K562 (cell line): ENCODE data around the gene RAI1. TPM values are rescaled to one million over a fixed set of nuclear protein-coding genes. Genes with fewer than 3 reads are reported as not detected.

Experiments
- C11orf30 ChIP-seq: fragments of 450-650 bp; IDR thresholded peaks from 2 replicates; pipeline ENCODE4 v1.6.1; 2016; ENCODE audit warnings: low read depth, mild to moderate bottlenecking
- CEBPB ChIP-seq: fragments of 450-650 bp; IDR thresholded peaks from 2 replicates; pipeline ENCODE4 v1.6.1; 2016; ENCODE audit warnings: missing genetic modification characterization, missing compliant biosample characterization
- CLOCK ChIP-seq: fragments of 250-450 bp; sonication (Bioruptor Pico); IDR thresholded peaks from 2 replicates; pipeline ENCODE4 v1.4.0; 2020; ENCODE audit warnings: mild to moderate bottlenecking, moderate library complexity, borderline replicate concordance
- ETS1 ChIP-seq: conservative IDR thresholded peaks from 2 replicates; pipeline ENCODE4 v1.6.1; 2011; ENCODE audit warnings: low read depth, mild to moderate bottlenecking, low read length; ENCODE audit not compliant: control insufficient read depth
- MCM2 ChIP-seq: fragments of 450-650 bp; IDR thresholded peaks from 2 replicates; pipeline ENCODE4 v1.6.1; 2017; ENCODE audit warnings: low read depth, mild to moderate bottlenecking
- NR1H2 ChIP-seq: sonication (generic); formaldehyde crosslinking; IDR thresholded peaks from 2 replicates; pipeline ENCODE4 v1.4.0; 2020; ENCODE audit warnings: mild to moderate bottlenecking, missing genetic modification reagents
- PHF20 ChIP-seq: fragments of 450-650 bp; IDR thresholded peaks from 2 replicates; pipeline ENCODE4 v1.6.1; 2018; ENCODE audit not compliant: partially characterized antibody
- POLR2G ChIP-seq: fragments of 200-400 bp; formaldehyde crosslinking; IDR thresholded peaks from 2 replicates; pipeline ENCODE4 v1.6.1; 2017; ENCODE audit warnings: low read depth, mild to moderate bottlenecking, antibody characterized with exemption, low read length, moderate library complexity
- PRDM10 ChIP-seq: fragments of 450-650 bp; IDR thresholded peaks from 2 replicates; pipeline ENCODE4 v1.6.1; 2018; ENCODE audit not compliant: partially characterized antibody
- RBM14 ChIP-seq: fragments of 200-400 bp; formaldehyde crosslinking; IDR thresholded peaks from 2 replicates; pipeline ENCODE4 v1.6.1; 2018; ENCODE audit warnings: low read depth, mild to moderate bottlenecking, low read length, moderate library complexity, borderline replicate concordance; ENCODE audit not compliant: insufficient read depth
- RFX5 ChIP-seq: IDR thresholded peaks from 2 replicates; pipeline ENCODE4 v1.6.1; 2011; ENCODE audit warnings: low read depth, mild to moderate bottlenecking, improper control_type of control experiment, low read length
- SFPQ ChIP-seq: fragments of 200-400 bp; formaldehyde crosslinking; IDR thresholded peaks from 2 replicates; pipeline ENCODE4 v1.6.1; 2017; ENCODE audit warnings: mild to moderate bottlenecking, low read depth, low read length, moderate library complexity
- SIX5 ChIP-seq, 2 experiments: IDR thresholded peaks; 2 replicates each; pipeline ENCODE4 v1.6.1; 2011; ENCODE audit warnings: low read length in 2 of 2, borderline replicate concordance in 1 of 2, low read depth in 1 of 2, mild to moderate bottlenecking in 1 of 2, moderate library complexity in 1 of 2; ENCODE audit not compliant: insufficient read depth in 1 of 2
- SOX6 ChIP-seq: fragments of 450-650 bp; IDR thresholded peaks from 2 replicates; pipeline ENCODE4 v1.6.1; 2014; ENCODE audit warnings: mild to moderate bottlenecking
- STAT5A ChIP-seq: IDR thresholded peaks from 2 replicates; pipeline ENCODE4 v1.6.1; 2012; ENCODE audit warnings: low read length, inconsistent platforms, borderline replicate concordance
- ZNF133 ChIP-seq: fragments of 250-450 bp; sonication (Bioruptor Pico); IDR thresholded peaks from 2 replicates; pipeline ENCODE4 v1.4.0; 2020; ENCODE audit warnings: mild to moderate bottlenecking
- ZNF174 ChIP-seq: fragments of 250-450 bp; sonication (Bioruptor Pico); IDR thresholded peaks from 2 replicates; pipeline ENCODE4 v1.4.0; 2020; ENCODE audit warnings: mild to moderate bottlenecking
- polyA plus RNA-seq, 8 experiments: library from polyadenylated mRNA; depleted of rRNA in 4 of 8; stranded (reverse) in 5 of 8; unstranded in 3 of 8; fragments of >200 nt; fragmentation: Nextera tagmentation in 2 of 8; fragmentation: Illumina TruSeq in 1 of 8; extraction: Ambion mirVana in 2 of 8; extraction: Trizol in 1 of 8; gene quantifications; 2 replicates each; pipeline versions ENCODE4 v1.2.1 to v1.2.3, GENCODE V29; 2011 to 2014; ENCODE audit warnings: inconsistent platforms in 1 of 8, missing spikeins in 1 of 8
- total RNA-seq, 7 experiments: library from RNA; depleted of rRNA in 6 of 7; stranded (reverse); fragments of >200 nt in 6 of 7; fragmentation: Illumina TruSeq in 2 of 7; extraction: Trizol in 2 of 7; gene quantifications; 2 replicates each; pipeline versions ENCODE4 v1.2.1 to v1.2.3, GENCODE V29; 2011 to 2021; ENCODE audit warnings: low replicate concordance in 1 of 7

The RAI1 gene
- total and polyA plus RNA-seq, 9 of the 15 experiments (the other 6 are each of a cell fraction or from before 2014, with no cell fraction given) = 0.68 to 19.9 (median 5.5) TPM

- TF ChIP-seq CLOCK (CRISPR knock-in tag) (no peak), ETS1 (no peak), RFX5 (no peak), ZNF133 (CRISPR knock-in tag) (no peak), ZNF174 (no peak), STAT5A (no peak), C11orf30 (no peak), MCM2 (no peak), RBM14 (no peak), SFPQ (no peak), PHF20 (peak; percentile 22), SOX6 (no peak), POLR2G (no peak), PRDM10 (no peak), NR1H2 (CRISPR knock-in tag) (no peak), CEBPB (no peak), SIX5 (IDR thresholded peaks at IDR 0.05; ENCODE audit: borderline replicate concordance in 1 of 2, insufficient read depth in 1 of 2, low read depth in 1 of 2, low read length in 2 of 2) (no peak)
These were observed 17.8 kb upstream of the RAI1 start (continued) for GRCh38 chr17:17663160-17664063.
